Activated CD8-positive, alpha-beta T cell treated with anti-CD3 and anti-CD28 coated beads for 36 hours (primary cell): ENCODE measurements around the gene CD300LF. TPM values are rescaled to one million over a fixed set of nuclear protein-coding genes. Genes with fewer than 3 reads are reported as not detected.

ENCODE experiments used
- ATAC-seq: fragments of 200-7000 bp; cut with Tn5 transposase; one replicate; pipeline ENCODE4 v1.10.0; 2021; ENCODE audit warnings: mild to moderate bottlenecking, moderate library complexity
- CTCF ChIA-PET: fragments of 350-600 bp; sonication (Branson Sonifier 250); formaldehyde crosslinking; loops from one replicate; lab custom pipeline; 2021; ENCODE audit warnings: antibody characterized with exemption; lab: Charles Lee
- POLR2A ChIA-PET: fragments of 350-600 bp; sonication (Branson Sonifier 250); formaldehyde crosslinking; loops from one replicate; lab custom pipeline; 2021; ENCODE audit warnings: antibody characterized with exemption; lab: Charles Lee
- DNase-seq: peaks from one replicate; pipeline ENCODE4 v3.0.0-alpha.2; 2020
- H3K27ac Mint-ChIP-seq: one replicate; pipeline ENCODE4 v1.8.0; 2021; ENCODE audit warnings: mild to moderate bottlenecking, mixed read lengths
- H3K27me3 Mint-ChIP-seq: one replicate; pipeline ENCODE4 v1.8.0; 2021; ENCODE audit warnings: mixed read lengths
- H3K36me3 Mint-ChIP-seq: one replicate; pipeline ENCODE4 v1.8.0; 2021; ENCODE audit warnings: low read depth, mixed read lengths
- H3K4me1 Mint-ChIP-seq: one replicate; pipeline ENCODE4 v1.8.0; 2021; ENCODE audit warnings: low read depth, mixed read lengths
- H3K4me3 Mint-ChIP-seq: one replicate; pipeline ENCODE4 v1.8.0; 2021; ENCODE audit warnings: mild to moderate bottlenecking, moderate library complexity, mixed read lengths
- H3K9me3 Mint-ChIP-seq: one replicate; pipeline ENCODE4 v1.8.0; 2021; ENCODE audit warnings: mixed read lengths
- intact Hi-C: fragments of 100-400 bp; cut with micrococcal nuclease; formaldehyde crosslinking; loops from one replicate; pipeline ENCODE4 v1.10.0; 2022
- microRNA-seq: library from miRNA; unstranded; fragments of <30 nt; microRNA quantifications from one replicate; pipeline ENCODE4 v1.2.0, GENCODE V29; 2022; ENCODE audit warnings: borderline microRNAs expressed, borderline replicate concordance
- total RNA-seq, 2 experiments: library from RNA; stranded (reverse); gene quantifications; one replicate each; pipeline ENCODE4 v1.2.3, GENCODE V29; 2021
- TF ChIP-seq, protein P1 (sequence below): fragments of 200-600 bp; IDR thresholded peaks from one replicate; pipeline ENCODE4 v1.8.0; 2022; ENCODE audit warnings: antibody characterized with exemption, mild to moderate bottlenecking

The CD300LF gene
- total RNA-seq, 2 experiments from 2014 or later = not detected

DNA sequence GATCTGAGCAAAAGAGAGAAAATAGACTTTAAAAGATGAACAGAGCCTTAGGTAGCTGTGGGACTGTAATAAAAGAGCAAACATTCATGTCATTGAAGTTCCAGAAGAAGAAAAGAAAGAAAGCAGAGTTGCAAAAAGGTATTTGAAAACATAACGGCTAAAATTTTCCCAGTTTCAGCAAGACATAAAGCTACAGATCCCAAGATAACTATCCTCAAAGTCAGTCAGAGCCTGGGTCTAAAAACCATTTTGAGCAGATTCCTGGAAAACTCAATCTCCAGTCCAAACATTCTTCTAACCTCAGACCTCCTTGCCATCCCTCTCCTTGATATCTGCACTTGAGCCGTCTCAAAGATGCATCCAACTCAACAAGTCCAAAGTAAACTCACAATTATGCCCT, 68.3 kb downstream of the CD300LF start:
- no peak for DNase-seq
- no peak for ATAC-seq
- Mint-ChIP-seq H3K36me3 (no peaks in the 10 kb centered on the region), H3K9me3 (no peaks in the 10 kb centered on the region), H3K4me1 (peaks cover 8% of the 10 kb centered on the region), H3K27ac (no peak overlapping the region), H3K4me3 (no peak overlapping the region), H3K27me3 (peaks cover 41% of the 10 kb centered on the region)
- CTCF ChIA-PET = interaction anchor here (3.5 kb wide), 1 partner anchor 13 kb away, joined by 13 read pairs; no protein-coding TSS in a partner anchor
- intact Hi-C loops = no loop called here
- POLR2A ChIA-PET = no interaction called here
- TF ChIP-seq, protein P1, sequence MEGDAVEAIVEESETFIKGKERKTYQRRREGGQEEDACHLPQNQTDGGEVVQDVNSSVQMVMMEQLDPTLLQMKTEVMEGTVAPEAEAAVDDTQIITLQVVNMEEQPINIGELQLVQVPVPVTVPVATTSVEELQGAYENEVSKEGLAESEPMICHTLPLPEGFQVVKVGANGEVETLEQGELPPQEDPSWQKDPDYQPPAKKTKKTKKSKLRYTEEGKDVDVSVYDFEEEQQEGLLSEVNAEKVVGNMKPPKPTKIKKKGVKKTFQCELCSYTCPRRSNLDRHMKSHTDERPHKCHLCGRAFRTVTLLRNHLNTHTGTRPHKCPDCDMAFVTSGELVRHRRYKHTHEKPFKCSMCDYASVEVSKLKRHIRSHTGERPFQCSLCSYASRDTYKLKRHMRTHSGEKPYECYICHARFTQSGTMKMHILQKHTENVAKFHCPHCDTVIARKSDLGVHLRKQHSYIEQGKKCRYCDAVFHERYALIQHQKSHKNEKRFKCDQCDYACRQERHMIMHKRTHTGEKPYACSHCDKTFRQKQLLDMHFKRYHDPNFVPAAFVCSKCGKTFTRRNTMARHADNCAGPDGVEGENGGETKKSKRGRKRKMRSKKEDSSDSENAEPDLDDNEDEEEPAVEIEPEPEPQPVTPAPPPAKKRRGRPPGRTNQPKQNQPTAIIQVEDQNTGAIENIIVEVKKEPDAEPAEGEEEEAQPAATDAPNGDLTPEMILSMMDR = no peak

Small RNA genes within 50 kb of the gene (microRNA-seq; reads per million reads assigned to microRNA genes)
- 70.5 reads per million, percentile 64 among the genes with 10 or more reads in this experiment for gene MIR3615

Other genes with a start within 250 kb of the CD300LF start
- 1 to 10 TPM; 2.2 to 2.4 TPM for gene CD300A, start 246.3 kb downstream of the CD300LF start, total RNA-seq
- not detected for gene CD300LB, start 181.4 kb downstream of the CD300LF start, total RNA-seq
- not detected for gene CD300C, start 166.8 kb downstream of the CD300LF start, total RNA-seq
- not detected for gene CD300H, start 145.4 kb downstream of the CD300LF start, total RNA-seq
- not detected for gene CD300LD, start 120.6 kb downstream of the CD300LF start, total RNA-seq
- not detected for gene CD300E, start 89.2 kb downstream of the CD300LF start, total RNA-seq
- 1 to 10 TPM; 6.6 to 6.7 TPM for gene RAB37, start 24.3 kb upstream of the CD300LF start, total RNA-seq
- 100 to 1,000 TPM; 143 to 150 TPM for gene NHERF1, start 35.7 kb upstream of the CD300LF start, total RNA-seq
- 10 to 100 TPM; 35.5 to 42.4 TPM for gene NAT9, start 63.4 kb upstream of the CD300LF start, total RNA-seq
- not detected for gene GRIN2C, start 147.0 kb upstream of the CD300LF start, total RNA-seq
- gene FDXR, start 160.1 kb upstream of the CD300LF start, total RNA-seq = 10 to 100 TPM; 20.0 to 24.3 TPM
- gene FADS6, start 180.7 kb upstream of the CD300LF start, total RNA-seq = not detected
- not detected for gene USH1G, start 210.3 kb upstream of the CD300LF start, total RNA-seq
- not detected for gene OTOP2, start 211.3 kb upstream of the CD300LF start, total RNA-seq
- not detected for gene OTOP3, start 223.0 kb upstream of the CD300LF start, total RNA-seq